Hepatocyte (in vitro differentiated cells): Measurements from ENCODE around the gene NR2E1.

Experiments used
- CTCF ChIP-seq: fragments of 200-600 bp; sonication (generic); IDR thresholded peaks from 2 replicates; pipeline ENCODE4 v1.5.1; 2016; ENCODE audit warnings: antibody characterized with exemption, mild to moderate bottlenecking; ENCODE audit not compliant: poor library complexity
- EZH2 ChIP-seq: fragments of 200-600 bp; sonication (generic); IDR thresholded peaks from 2 replicates; pipeline ENCODE4 v1.6.1; 2016; ENCODE audit warnings: antibody characterized with exemption, mild to moderate bottlenecking, borderline replicate concordance
- EZH2phosphoT487 ChIP-seq: fragments of 200-600 bp; sonication (generic); IDR thresholded peaks from one replicate; pipeline ENCODE4 v1.6.1; 2018; ENCODE audit warnings: antibody characterized with exemption, mild to moderate bottlenecking, low read depth, moderate library complexity; ENCODE audit not compliant: unreplicated experiment, severe bottlenecking

DNA sequence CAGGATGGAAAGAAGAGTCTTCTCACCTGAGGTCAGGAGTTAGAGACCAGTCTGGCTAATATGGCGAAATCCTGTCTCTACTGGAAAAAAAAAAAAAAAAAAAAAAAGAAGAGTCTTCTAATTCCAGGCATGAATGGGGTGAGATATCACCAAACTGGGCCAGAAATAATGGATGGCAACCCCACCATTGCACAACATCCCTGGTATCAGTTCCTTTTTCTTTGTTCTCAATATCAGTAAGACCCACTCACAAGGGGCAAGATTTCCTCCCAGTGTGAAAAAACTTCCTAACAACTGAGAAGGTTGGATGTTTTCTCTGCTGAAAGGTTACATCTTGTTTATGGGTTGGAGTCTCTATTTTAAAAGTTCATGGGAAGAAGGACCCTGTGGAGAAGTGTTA, 23.6 kb upstream of the NR2E1 start:
- TF ChIP-seq CTCF (no peak), EZH2 (no peak), EZH2phosphoT487 (no peak)
